SK-N-SH treated with all-trans-retinoic acid at 6 μM for 48 hours (cell line): ENCODE data around the gene FGFRL1.

ENCODE experiments used
- ATAC-seq: fragments of 200-7000 bp; cut with Tn5 transposase; 3 replicates; pipeline ENCODE4 v1.9.1; 2020; ENCODE audit warnings: mild to moderate bottlenecking, moderate library complexity
- ARNTL ChIP-seq: fragments of 450-650 bp; formaldehyde crosslinking; IDR thresholded peaks from 2 replicates; pipeline ENCODE4 v1.5.0; 2020; ENCODE audit warnings: low read depth, mild to moderate bottlenecking, moderate library complexity, borderline replicate concordance
- BACH2 ChIP-seq: fragments of 250-450 bp; sonication (Bioruptor Pico); IDR thresholded peaks from 2 replicates; pipeline ENCODE4 v1.9.0; 2021; ENCODE audit warnings: mild to moderate bottlenecking, borderline replicate concordance
- CSDC2 ChIP-seq: fragments of 250-450 bp; sonication (Bioruptor Pico); IDR thresholded peaks from 2 replicates; pipeline ENCODE4 v1.5.0; 2020; ENCODE audit warnings: mild to moderate bottlenecking, moderate library complexity
- ESRRG ChIP-seq: fragments of 250-450 bp; sonication (Bioruptor Pico); IDR thresholded peaks from 2 replicates; pipeline ENCODE4 v1.6.1; 2021; ENCODE audit warnings: mild to moderate bottlenecking
- GLIS3 ChIP-seq: fragments of 250-450 bp; sonication (Bioruptor Pico); IDR thresholded peaks from 2 replicates; pipeline ENCODE4 v1.5.0; 2020; ENCODE audit warnings: mild to moderate bottlenecking, moderate library complexity
- ISL1 ChIP-seq: fragments of 250-450 bp; sonication (Bioruptor Pico); IDR thresholded peaks from 2 replicates; pipeline ENCODE4 v2.1.2; 2022; ENCODE audit warnings: mild to moderate bottlenecking, moderate library complexity
- OSR1 ChIP-seq: fragments of 250-450 bp; sonication (Bioruptor Pico); IDR thresholded peaks from 2 replicates; pipeline ENCODE4 v1.8.0; 2022; ENCODE audit warnings: moderate library complexity, mild to moderate bottlenecking, inconsistent platforms
- PPARA ChIP-seq: fragments of 250-450 bp; sonication (Bioruptor Pico); IDR thresholded peaks from 2 replicates; pipeline ENCODE4 v1.5.0; 2020; ENCODE audit warnings: mild to moderate bottlenecking, borderline replicate concordance
- RARB ChIP-seq: fragments of 250-450 bp; sonication (Bioruptor Pico); IDR thresholded peaks from 2 replicates; pipeline ENCODE4 v1.8.0; 2021; ENCODE audit warnings: mild to moderate bottlenecking, moderate library complexity
- SNAI2 ChIP-seq: fragments of 250-450 bp; sonication (Bioruptor Pico); IDR thresholded peaks from 2 replicates; pipeline ENCODE4 v1.5.0; 2020; ENCODE audit warnings: mild to moderate bottlenecking, moderate library complexity
- TOX ChIP-seq: fragments of 250-450 bp; sonication (Bioruptor Pico); IDR thresholded peaks from 2 replicates; pipeline ENCODE4 v1.8.0; 2021; ENCODE audit warnings: mild to moderate bottlenecking, moderate library complexity, borderline replicate concordance
- ZC3H10 ChIP-seq: fragments of 250-450 bp; sonication (Bioruptor Pico); IDR thresholded peaks from 2 replicates; pipeline ENCODE4 v1.5.1; 2021; ENCODE audit warnings: mild to moderate bottlenecking, moderate library complexity
- ZNF565 ChIP-seq: fragments of 450-650 bp; formaldehyde crosslinking; conservative IDR thresholded peaks from 2 replicates; pipeline ENCODE4 v1.5.0; 2020; ENCODE audit warnings: low read depth, mild to moderate bottlenecking, moderate library complexity
- ZNF70 ChIP-seq: fragments of 450-650 bp; formaldehyde crosslinking; IDR thresholded peaks from 2 replicates; pipeline ENCODE4 v1.5.0; 2020; ENCODE audit warnings: mild to moderate bottlenecking, moderate library complexity
- ZNF8 ChIP-seq: fragments of 450-650 bp; formaldehyde crosslinking; IDR thresholded peaks from 2 replicates; pipeline ENCODE4 v1.5.0; 2020; ENCODE audit warnings: mild to moderate bottlenecking, moderate library complexity
- TF ChIP-seq, protein P1 (sequence below): fragments of 250-450 bp; sonication (Bioruptor Pico); IDR thresholded peaks from 2 replicates; pipeline ENCODE4 v1.8.0; 2020; ENCODE audit warnings: mild to moderate bottlenecking, moderate library complexity, borderline replicate concordance
- TF ChIP-seq, protein P2 (sequence below): fragments of 250-450 bp; sonication (Bioruptor Pico); IDR thresholded peaks from 2 replicates; pipeline ENCODE4 v1.5.0; 2020; ENCODE audit warnings: mild to moderate bottlenecking, moderate library complexity
- TF ChIP-seq, protein P3 (sequence below): fragments of 250-450 bp; sonication (Bioruptor Pico); IDR thresholded peaks from 2 replicates; pipeline ENCODE4 v1.8.0; 2021; ENCODE audit warnings: low read depth, mild to moderate bottlenecking, moderate library complexity, borderline replicate concordance
- TF ChIP-seq, protein P4 (sequence below): fragments of 250-450 bp; sonication (Bioruptor Pico); IDR thresholded peaks from 2 replicates; pipeline ENCODE4 v1.5.1; 2020; ENCODE audit warnings: low read depth, mild to moderate bottlenecking, moderate library complexity
- TF ChIP-seq, protein P5 (sequence below): fragments of 250-450 bp; sonication (Bioruptor Pico); IDR thresholded peaks from 2 replicates; pipeline ENCODE4 v1.5.1; 2021; ENCODE audit warnings: mild to moderate bottlenecking, moderate library complexity

FGFRL1 gene

DNA sequence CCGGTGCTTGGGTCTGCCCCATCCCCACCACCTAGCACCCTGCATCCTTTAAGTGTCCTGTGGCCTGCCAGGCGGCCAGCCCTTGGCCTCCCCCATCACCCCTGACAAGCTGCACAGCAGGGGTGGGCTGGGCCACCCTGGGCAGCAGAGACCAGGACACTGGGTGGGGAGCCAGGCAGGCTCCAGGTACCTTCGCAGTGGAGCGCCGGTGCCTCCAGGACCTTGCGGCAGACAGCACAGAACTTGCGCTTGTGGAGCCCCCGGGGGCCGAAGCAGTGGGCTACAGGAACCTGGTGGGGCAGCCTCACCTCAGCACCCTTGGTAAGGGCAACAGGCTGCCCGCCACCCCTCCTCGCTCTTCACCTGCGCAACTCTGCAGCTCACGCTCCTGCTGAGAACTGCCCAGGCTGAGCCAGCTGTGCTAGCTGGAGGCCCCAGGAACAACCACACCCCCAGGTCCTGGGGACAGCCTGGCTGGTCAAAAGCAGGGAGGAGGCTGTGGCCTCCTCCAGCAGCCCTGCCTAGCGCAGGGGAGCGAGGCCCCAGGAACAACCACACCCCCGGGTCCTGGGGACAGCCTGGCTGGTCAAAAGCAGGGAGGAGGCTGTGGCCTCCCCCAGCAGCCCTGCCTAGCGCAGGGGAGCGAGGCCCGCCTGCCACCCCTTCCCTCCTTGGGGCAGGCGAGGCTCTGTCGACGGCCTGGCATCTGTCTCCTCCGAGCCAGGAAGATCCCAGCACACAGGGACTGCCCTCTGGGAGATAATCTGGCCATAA lies 42.6 kb upstream of the FGFRL1 start:
- TF ChIP-seq TOX (CRISPR knock-in tag) (no peak), BACH2 (CRISPR knock-in tag) (no peak), CSDC2 (CRISPR knock-in tag) (no peak), ARNTL (CRISPR knock-in tag) (no peak), RARB (CRISPR knock-in tag) (no peak), SNAI2 (CRISPR knock-in tag) (no peak)
- TF ChIP-seq, protein P1, sequence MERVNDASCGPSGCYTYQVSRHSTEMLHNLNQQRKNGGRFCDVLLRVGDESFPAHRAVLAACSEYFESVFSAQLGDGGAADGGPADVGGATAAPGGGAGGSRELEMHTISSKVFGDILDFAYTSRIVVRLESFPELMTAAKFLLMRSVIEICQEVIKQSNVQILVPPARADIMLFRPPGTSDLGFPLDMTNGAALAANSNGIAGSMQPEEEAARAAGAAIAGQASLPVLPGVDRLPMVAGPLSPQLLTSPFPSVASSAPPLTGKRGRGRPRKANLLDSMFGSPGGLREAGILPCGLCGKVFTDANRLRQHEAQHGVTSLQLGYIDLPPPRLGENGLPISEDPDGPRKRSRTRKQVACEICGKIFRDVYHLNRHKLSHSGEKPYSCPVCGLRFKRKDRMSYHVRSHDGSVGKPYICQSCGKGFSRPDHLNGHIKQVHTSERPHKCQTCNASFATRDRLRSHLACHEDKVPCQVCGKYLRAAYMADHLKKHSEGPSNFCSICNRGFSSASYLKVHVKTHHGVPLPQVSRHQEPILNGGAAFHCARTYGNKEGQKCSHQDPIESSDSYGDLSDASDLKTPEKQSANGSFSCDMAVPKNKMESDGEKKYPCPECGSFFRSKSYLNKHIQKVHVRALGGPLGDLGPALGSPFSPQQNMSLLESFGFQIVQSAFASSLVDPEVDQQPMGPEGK, result no peak
- ATAC-seq, result no peak

DNA sequence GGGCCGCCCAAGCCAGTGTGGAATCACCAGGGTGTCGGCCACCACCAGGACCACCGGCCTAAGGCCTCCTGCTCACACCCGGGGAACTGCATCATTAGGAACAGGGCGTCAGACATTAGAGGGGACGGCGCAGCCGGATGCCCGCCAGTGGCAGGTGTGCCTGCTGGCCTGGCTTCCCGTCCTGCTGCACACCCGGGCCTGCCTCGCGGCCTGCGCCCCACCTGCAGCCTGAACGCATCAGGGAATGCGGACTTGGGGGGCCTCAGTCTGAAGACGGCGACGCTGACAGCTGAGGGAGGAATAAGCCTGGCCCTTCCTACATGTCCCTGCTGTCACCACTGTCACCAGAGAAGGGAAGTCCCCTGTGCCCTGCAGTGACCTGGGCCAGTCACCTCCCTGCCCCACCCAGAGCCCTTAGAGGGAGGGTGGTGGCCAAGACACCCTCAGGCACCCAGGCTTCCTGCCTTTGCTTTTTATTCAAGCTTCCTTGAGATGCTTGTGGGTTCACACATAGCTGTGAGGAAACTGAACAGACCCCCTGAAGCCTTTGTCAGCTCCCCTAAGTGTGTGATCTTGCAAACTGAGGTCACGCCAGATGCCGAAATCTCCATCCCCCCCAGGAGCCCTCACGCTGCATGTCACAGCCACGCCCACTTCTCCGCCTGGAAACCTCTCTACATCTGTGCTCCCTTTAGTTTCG lies 41.2 kb upstream of the FGFRL1 start:
- no peak for ATAC-seq
- TF ChIP-seq, protein P2, sequence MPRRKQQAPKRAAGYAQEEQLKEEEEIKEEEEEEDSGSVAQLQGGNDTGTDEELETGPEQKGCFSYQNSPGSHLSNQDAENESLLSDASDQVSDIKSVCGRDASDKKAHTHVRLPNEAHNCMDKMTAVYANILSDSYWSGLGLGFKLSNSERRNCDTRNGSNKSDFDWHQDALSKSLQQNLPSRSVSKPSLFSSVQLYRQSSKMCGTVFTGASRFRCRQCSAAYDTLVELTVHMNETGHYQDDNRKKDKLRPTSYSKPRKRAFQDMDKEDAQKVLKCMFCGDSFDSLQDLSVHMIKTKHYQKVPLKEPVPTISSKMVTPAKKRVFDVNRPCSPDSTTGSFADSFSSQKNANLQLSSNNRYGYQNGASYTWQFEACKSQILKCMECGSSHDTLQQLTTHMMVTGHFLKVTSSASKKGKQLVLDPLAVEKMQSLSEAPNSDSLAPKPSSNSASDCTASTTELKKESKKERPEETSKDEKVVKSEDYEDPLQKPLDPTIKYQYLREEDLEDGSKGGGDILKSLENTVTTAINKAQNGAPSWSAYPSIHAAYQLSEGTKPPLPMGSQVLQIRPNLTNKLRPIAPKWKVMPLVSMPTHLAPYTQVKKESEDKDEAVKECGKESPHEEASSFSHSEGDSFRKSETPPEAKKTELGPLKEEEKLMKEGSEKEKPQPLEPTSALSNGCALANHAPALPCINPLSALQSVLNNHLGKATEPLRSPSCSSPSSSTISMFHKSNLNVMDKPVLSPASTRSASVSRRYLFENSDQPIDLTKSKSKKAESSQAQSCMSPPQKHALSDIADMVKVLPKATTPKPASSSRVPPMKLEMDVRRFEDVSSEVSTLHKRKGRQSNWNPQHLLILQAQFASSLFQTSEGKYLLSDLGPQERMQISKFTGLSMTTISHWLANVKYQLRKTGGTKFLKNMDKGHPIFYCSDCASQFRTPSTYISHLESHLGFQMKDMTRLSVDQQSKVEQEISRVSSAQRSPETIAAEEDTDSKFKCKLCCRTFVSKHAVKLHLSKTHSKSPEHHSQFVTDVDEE (CRISPR knock-in tag), result no peak
- TF ChIP-seq ZNF70 (CRISPR knock-in tag) (no peak), GLIS3 (CRISPR knock-in tag) (no peak), PPARA (CRISPR knock-in tag) (no peak), ESRRG (CRISPR knock-in tag) (no peak), SNAI2 (CRISPR knock-in tag) (no peak), RARB (CRISPR knock-in tag) (no peak), OSR1 (CRISPR knock-in tag) (no peak), ISL1 (CRISPR knock-in tag) (no peak), ZNF565 (CRISPR knock-in tag) (no peak), ZC3H10 (CRISPR knock-in tag) (no peak)
- TF ChIP-seq, protein P1, result no peak
- TF ChIP-seq, protein P3, sequence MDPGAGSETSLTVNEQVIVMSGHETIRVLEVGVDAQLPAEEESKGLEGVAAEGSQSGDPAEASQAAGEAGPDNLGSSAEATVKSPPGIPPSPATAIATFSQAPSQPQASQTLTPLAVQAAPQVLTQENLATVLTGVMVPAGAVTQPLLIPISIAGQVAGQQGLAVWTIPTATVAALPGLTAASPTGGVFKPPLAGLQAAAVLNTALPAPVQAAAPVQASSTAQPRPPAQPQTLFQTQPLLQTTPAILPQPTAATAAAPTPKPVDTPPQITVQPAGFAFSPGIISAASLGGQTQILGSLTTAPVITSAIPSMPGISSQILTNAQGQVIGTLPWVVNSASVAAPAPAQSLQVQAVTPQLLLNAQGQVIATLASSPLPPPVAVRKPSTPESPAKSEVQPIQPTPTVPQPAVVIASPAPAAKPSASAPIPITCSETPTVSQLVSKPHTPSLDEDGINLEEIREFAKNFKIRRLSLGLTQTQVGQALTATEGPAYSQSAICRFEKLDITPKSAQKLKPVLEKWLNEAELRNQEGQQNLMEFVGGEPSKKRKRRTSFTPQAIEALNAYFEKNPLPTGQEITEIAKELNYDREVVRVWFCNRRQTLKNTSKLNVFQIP, result no peak
- TF ChIP-seq, protein P4, sequence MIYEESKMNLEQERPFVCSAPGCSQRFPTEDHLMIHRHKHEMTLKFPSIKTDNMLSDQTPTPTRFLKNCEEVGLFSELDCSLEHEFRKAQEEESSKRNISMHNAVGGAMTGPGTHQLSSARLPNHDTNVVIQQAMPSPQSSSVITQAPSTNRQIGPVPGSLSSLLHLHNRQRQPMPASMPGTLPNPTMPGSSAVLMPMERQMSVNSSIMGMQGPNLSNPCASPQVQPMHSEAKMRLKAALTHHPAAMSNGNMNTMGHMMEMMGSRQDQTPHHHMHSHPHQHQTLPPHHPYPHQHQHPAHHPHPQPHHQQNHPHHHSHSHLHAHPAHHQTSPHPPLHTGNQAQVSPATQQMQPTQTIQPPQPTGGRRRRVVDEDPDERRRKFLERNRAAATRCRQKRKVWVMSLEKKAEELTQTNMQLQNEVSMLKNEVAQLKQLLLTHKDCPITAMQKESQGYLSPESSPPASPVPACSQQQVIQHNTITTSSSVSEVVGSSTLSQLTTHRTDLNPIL, result no peak

DNA sequence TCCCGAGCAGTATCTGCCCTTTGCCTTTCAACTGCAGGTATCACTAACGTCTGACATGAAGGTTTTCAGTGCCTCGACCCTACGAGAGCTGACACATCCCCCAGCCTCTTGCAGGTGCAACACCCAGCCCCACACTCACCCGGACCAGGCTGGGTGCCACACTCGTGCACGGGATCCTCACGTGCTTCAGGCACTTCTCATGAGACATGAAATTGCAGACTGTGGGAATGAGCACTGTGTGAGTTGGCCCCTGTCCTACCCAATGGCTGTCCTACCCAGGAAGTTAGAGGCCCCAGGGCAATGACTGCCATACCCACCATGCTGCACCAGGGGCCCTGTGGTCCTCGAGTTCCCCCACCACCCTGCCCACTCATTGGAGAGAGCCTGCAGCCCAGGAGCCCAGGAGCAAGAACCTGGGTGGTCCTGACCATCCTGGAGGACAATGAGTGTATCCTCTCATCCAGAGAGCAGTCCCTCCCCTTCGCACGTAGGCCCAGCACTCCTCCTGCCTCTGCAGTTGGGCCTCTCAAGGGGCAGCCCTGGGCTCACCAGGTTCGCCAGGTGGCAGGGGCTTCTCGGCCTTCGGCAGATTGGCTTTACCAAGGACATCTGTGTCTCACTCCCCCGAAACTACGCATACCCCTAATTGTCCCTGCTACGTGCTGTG lies 40.4 kb upstream of the FGFRL1 start:
- ATAC-seq, result no peak
- TF ChIP-seq TOX (CRISPR knock-in tag), result no peak
- TF ChIP-seq ISL1 (CRISPR knock-in tag), result no peak
- TF ChIP-seq, protein P1, result no peak
- TF ChIP-seq, protein P3, result no peak
- TF ChIP-seq GLIS3 (CRISPR knock-in tag), result no peak
- TF ChIP-seq ZNF8 (CRISPR knock-in tag), result no peak
- TF ChIP-seq, protein P5, sequence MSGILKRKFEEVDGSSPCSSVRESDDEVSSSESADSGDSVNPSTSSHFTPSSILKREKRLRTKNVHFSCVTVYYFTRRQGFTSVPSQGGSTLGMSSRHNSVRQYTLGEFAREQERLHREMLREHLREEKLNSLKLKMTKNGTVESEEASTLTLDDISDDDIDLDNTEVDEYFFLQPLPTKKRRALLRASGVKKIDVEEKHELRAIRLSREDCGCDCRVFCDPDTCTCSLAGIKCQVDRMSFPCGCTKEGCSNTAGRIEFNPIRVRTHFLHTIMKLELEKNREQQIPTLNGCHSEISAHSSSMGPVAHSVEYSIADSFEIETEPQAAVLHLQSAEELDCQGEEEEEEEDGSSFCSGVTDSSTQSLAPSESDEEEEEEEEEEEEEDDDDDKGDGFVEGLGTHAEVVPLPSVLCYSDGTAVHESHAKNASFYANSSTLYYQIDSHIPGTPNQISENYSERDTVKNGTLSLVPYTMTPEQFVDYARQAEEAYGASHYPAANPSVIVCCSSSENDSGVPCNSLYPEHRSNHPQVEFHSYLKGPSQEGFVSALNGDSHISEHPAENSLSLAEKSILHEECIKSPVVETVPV (CRISPR knock-in tag), result no peak
- TF ChIP-seq SNAI2 (CRISPR knock-in tag), result no peak
- no peak for TF ChIP-seq ARNTL (CRISPR knock-in tag)
